Left ventricle myocardium inferior (tissue), 1 donor: ENCODE data around the gene PLXNA2. TPM values are rescaled to one million over a fixed set of nuclear protein-coding genes. Genes with fewer than 3 reads are reported as not detected.

Source experiments
- DNase-seq: peaks from one replicate; pipeline ENCODE4 v3.0.0-alpha.2; 2020
- H3K27ac ChIP-seq: fragments of 200-600 bp; replicated peaks from 2 replicates; pipeline ENCODE4 v1.8.0; 2021
- H3K27me3 ChIP-seq: fragments of 200-600 bp; 2 replicates; pipeline ENCODE4 v1.8.0; 2021; ENCODE audit warnings: low read depth
- H3K36me3 ChIP-seq: fragments of 200-600 bp; 2 replicates; pipeline ENCODE4 v1.8.0; 2021
- H3K4me1 ChIP-seq: fragments of 200-600 bp; 2 replicates; pipeline ENCODE4 v1.8.0; 2021
- H3K4me3 ChIP-seq: fragments of 200-600 bp; 2 replicates; pipeline ENCODE4 v1.8.0; 2021; ENCODE audit warnings: mild to moderate bottlenecking, moderate library complexity
- H3K9me3 ChIP-seq: fragments of 200-600 bp; replicated peaks from 2 replicates; pipeline ENCODE4 v1.8.0; 2021
- intact Hi-C: fragments of 100-400 bp; cut with micrococcal nuclease; formaldehyde crosslinking; loops from one replicate; pipeline ENCODE4 v1.11.0; 2022
- total RNA-seq: library from RNA; stranded (reverse); fragmentation: NEBNext Ultra II Directional; extraction: Animal tissue kit (Norgen Biotek cat#: 25700); gene quantifications from one replicate; pipeline ENCODE4 v1.2.1, GENCODE V29; 2021
- TF ChIP-seq, protein P1 (sequence below): fragments of 200-600 bp; IDR thresholded peaks from 2 replicates; pipeline ENCODE4 v1.8.0; 2021; ENCODE audit warnings: antibody characterized with exemption, mild to moderate bottlenecking, borderline replicate concordance
- donor health status: DM: no; HTN: yes; CAD: no; lungs with severe emphysema.

Gene PLXNA2
- total RNA-seq, 1 donor from 2014 or later = 29.1 TPM

DNA sequence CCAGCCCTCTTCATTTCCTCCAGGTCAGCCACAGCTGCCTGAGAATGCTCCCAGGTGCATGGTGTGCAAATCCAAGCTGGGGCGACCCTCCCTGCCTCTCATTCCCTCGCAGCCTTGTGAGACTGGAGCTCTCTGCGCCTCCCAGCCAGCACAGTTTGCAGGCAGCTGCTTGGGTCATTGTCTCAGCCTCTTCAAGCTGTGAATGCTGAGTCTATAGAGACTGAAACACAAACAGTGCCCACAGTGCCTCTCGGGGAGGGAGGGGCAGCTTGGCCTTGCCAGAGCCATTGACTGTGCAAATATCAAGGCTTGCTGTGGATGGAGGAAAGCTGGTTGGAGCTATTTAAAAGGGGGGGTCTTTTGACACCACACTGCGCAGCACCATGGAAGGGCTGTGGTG, 10.6 kb downstream of the PLXNA2 start:
- Histone ChIP-seq H3K27me3 (no peaks in the 10 kb centered on the region), H3K27ac (peak overlapping the region; percentile 53), H3K36me3 (no peaks in the 10 kb centered on the region), H3K4me1 (peaks cover 96% of the 10 kb centered on the region), H3K4me3 (no peak overlapping the region), H3K9me3 (no peaks in the 10 kb centered on the region)
- no peak for DNase-seq
- intact Hi-C loops = no loop called here
- TF ChIP-seq, protein P1, sequence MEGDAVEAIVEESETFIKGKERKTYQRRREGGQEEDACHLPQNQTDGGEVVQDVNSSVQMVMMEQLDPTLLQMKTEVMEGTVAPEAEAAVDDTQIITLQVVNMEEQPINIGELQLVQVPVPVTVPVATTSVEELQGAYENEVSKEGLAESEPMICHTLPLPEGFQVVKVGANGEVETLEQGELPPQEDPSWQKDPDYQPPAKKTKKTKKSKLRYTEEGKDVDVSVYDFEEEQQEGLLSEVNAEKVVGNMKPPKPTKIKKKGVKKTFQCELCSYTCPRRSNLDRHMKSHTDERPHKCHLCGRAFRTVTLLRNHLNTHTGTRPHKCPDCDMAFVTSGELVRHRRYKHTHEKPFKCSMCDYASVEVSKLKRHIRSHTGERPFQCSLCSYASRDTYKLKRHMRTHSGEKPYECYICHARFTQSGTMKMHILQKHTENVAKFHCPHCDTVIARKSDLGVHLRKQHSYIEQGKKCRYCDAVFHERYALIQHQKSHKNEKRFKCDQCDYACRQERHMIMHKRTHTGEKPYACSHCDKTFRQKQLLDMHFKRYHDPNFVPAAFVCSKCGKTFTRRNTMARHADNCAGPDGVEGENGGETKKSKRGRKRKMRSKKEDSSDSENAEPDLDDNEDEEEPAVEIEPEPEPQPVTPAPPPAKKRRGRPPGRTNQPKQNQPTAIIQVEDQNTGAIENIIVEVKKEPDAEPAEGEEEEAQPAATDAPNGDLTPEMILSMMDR = no peak

DNA sequence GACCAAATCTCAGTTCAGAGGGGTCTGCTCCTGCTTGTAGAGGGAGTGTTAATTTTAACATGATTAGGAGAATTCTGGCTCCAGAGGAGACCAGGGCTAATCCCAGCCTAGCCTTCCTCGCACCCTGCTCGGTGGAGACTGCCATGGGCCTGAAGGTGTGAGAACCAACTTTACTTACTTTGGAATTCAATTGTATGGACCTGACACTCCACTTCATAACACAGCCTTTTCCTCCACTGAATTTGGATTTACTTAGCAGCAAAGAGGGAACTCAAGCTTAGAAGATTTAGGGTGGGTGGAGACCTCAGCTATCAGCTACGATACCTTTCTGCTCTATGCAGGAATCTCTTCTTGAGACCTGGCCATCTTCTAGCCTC, 11.5 kb downstream of the PLXNA2 start:
- peaks cover 96% of the 10 kb centered on the region for H3K4me1 ChIP-seq
- no peaks in the 10 kb centered on the region for H3K9me3 ChIP-seq
- peak overlapping the region; percentile 53 for H3K27ac ChIP-seq
- no peak for DNase-seq
- intact Hi-C loops = no loop called here
- no peak overlapping the region for H3K4me3 ChIP-seq
- no peaks in the 10 kb centered on the region for H3K36me3 ChIP-seq
- TF ChIP-seq, protein P1 = no peak
- H3K27me3 ChIP-seq = no peaks in the 10 kb centered on the region

DNA sequence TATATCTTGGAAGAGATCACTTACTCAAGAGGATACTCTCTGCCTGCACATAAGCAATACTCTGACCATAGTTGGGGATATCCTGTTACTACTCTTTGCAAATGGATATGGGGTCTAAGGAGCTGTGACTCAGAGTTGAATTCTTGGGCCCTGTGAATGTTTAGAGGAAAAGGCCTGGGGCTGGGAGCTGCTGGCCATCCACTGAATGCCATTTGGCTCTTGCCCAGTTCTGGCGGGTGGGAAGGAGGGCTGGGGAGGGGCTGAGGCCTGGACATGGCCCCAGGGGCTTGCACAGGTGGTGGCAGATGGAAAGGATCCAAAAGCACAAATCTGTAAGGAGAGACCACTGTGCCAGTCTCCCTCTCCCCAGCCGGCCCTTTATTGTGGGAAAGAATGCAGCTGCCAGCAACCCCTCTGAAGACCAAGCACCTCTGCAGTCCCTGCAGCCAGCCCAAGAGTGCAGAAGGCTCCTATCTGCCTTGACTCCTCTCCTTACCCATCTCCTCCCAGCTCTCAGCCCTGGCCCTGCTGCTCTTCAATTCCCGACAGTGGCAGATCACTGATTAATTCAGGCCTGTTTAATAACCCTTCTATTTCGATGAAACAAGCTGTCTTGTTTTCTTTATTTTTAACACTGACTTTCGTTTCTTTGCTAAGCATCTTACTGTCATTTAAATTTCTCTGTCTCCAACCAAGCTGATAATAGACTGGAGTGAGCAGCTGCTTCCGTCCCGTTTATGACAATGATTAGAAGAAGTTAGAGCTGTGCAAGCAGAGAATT, 12.1 kb downstream of the PLXNA2 start:
- TF ChIP-seq, protein P1 = no peak
- Histone ChIP-seq H3K36me3 (no peaks in the 10 kb centered on the region), H3K9me3 (no peaks in the 10 kb centered on the region), H3K4me3 (no peak overlapping the region), H3K4me1 (peaks cover 96% of the 10 kb centered on the region), H3K27ac (peak overlapping the region; percentile 53), H3K27me3 (no peaks in the 10 kb centered on the region)
- no peak for DNase-seq
- intact Hi-C loops = no loop called here

DNA sequence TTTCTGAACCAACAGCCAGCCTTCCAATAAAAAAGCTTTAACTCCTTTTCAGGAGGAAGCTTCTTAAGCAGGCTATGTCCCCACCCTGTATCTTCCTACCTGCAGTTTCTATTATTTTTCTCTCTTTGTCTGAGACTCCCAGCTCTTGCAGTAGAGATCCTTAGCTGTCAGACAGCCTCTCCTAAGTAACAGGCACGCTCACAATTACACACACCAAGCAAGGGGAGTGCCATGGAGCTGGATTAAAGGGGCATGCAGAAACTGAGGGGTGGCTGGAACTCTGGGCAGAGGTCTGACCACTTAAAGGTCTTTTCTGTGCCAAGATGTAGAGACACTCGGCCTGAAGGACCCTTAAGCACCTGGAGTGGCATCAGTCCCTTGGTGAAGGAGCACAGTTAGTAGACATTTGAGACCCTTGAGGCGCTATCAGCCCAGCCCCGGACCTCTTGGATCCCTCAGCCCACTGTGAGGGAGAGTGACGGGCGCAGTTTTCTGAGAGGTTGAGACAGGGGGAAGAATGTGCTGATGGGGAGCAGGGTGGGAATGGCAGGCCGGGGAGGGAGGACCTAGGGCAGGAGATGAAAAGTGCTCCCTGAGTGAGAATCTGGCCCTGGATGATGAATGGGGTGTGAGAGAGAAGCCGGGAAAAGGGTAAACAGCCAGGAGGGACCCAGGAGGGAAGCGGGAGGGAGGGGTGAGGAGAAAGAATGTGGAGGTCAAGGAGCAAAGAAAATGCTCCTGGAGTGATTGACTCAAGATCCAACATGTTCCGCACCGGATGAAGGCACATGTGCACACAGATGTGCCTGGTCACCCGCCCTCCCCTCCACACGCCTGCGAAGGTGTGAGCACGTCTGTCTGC, 13.3 kb downstream of the PLXNA2 start:
- Histone ChIP-seq H3K27me3 (no peaks in the 10 kb centered on the region), H3K4me1 (peaks cover 96% of the 10 kb centered on the region), H3K36me3 (no peaks in the 10 kb centered on the region), H3K27ac (no peak overlapping the region), H3K9me3 (no peaks in the 10 kb centered on the region), H3K4me3 (no peak overlapping the region)
- TF ChIP-seq, protein P1 = no peak
- no peak for DNase-seq
- intact Hi-C loops = no loop called here

- intact Hi-C loops = no loop called here
- peak overlapping the region; percentile 74 for H3K27ac ChIP-seq
Measured at GRCh38 chr1:208228550-208228949, 15.6 kb downstream of the PLXNA2 start.

More at GRCh38 chr1:208228550-208228949, 15.6 kb downstream of the PLXNA2 start:
- no peak for DNase-seq
- no peaks in the 10 kb centered on the region for H3K27me3 ChIP-seq
- H3K4me3 ChIP-seq = no peak overlapping the region
- H3K4me1 ChIP-seq = peaks cover 96% of the 10 kb centered on the region
- TF ChIP-seq, protein P1 = no peak
- no peaks in the 10 kb centered on the region for H3K9me3 ChIP-seq
- H3K36me3 ChIP-seq = no peaks in the 10 kb centered on the region
